Measurements from ENCODE around the gene GRIPAP1.

- no peak for TF ChIP-seq POLR2A (IDR thresholded peaks at IDR 0.05)
- TF ChIP-seq CTCF (IDR thresholded peaks at IDR 0.05): no peak
These were observed 26.0 kb downstream of the GRIPAP1 start for GRCh38 chrX:48976086-48976485.

Measured in body of pancreas (tissue), 4 donors.